H1 (cell line): Measurements from ENCODE around the gene MARCHF9. TPM values are rescaled to one million over a fixed set of nuclear protein-coding genes. Genes with fewer than 3 reads are reported as not detected.

Source experiments
- CTCF ChIA-PET: fragments of 300-600 bp; sonication (Branson Sonifier 250); formaldehyde crosslinking; loops from one replicate; lab custom pipeline; 2021; ENCODE audit not compliant: partially characterized antibody; lab: Charles Lee
- POLR2A ChIA-PET: fragments of 300-600 bp; sonication (Branson Sonifier 250); formaldehyde crosslinking; loops from one replicate; lab custom pipeline; 2021; ENCODE audit warnings: inconsistent platforms; ENCODE audit not compliant: partially characterized antibody; lab: Charles Lee
- DNase-seq, 2 experiments: peaks; one replicate each; pipeline versions ENCODE4 v3.0.0 to v3.0.0-alpha.2; 2010 to 2022; ENCODE audit warnings: low spot score in 2 of 2, low read depth in 1 of 2, mixed read lengths in 1 of 2
- FAIRE-seq: peaks from 2 replicates; lab custom pipeline; 2011; peaks lifted over from hg19 to GRCh38; lab: Jason Lieb, UNC
- H2AFZ ChIP-seq: 2 replicates; pipeline ENCODE4 v1.8.1; 2012; ENCODE audit warnings: low read length, inconsistent platforms
- H2AK5ac ChIP-seq: 2 replicates; pipeline ENCODE4 v1.6.1; 2013; ENCODE audit warnings: low read depth, low read length
- H2BK120ac ChIP-seq: replicated peaks from 2 replicates; pipeline ENCODE3; 2013; ENCODE audit warnings: low read depth, low read length, inconsistent platforms
- H2BK12ac ChIP-seq: 2 replicates; pipeline ENCODE4 v1.6.1; 2013; ENCODE audit warnings: low read depth, low read length
- H2BK15ac ChIP-seq: 2 replicates; pipeline ENCODE4 v1.6.1; 2013; ENCODE audit warnings: low read length
- H2BK20ac ChIP-seq: 2 replicates; pipeline ENCODE4 v1.6.1; 2013; ENCODE audit warnings: low read length
- H2BK5ac ChIP-seq: 2 replicates; pipeline ENCODE4 v1.6.1; 2013; ENCODE audit warnings: low read depth, low read length
- H3K14ac ChIP-seq: 2 replicates; pipeline ENCODE4 v1.6.1; 2013; ENCODE audit warnings: inconsistent platforms; ENCODE audit not compliant: insufficient read length
- H3K18ac ChIP-seq: 2 replicates; pipeline ENCODE4 v1.6.1; 2013; ENCODE audit warnings: low read length; ENCODE audit errors: extremely low read depth
- H3K23ac ChIP-seq: 2 replicates; pipeline ENCODE4 v1.6.1; 2013; ENCODE audit warnings: inconsistent platforms; ENCODE audit not compliant: insufficient read length
- H3K23me2 ChIP-seq: 2 replicates; pipeline ENCODE4 v1.6.1; 2013; ENCODE audit warnings: low read depth, low read length
- H3K27ac ChIP-seq: 2 replicates; pipeline ENCODE4 v1.6.1; 2011; ENCODE audit warnings: low read depth, low read length, inconsistent platforms
- H3K27me3 ChIP-seq, 4 experiments: replicated peaks in 1 of 4; 1 replicate in 1 of 4; 2 replicates in 3 of 4; pipeline versions ENCODE4 v1.6.1 to v1.8.1; 2011 to 2013; ENCODE audit warnings: low read length in 3 of 4, mild to moderate bottlenecking in 3 of 4, inconsistent platforms in 2 of 4, mixed read lengths in 2 of 4, moderate library complexity in 1 of 4; ENCODE audit not compliant: control insufficient read depth in 3 of 4, insufficient read depth in 3 of 4; ENCODE audit errors: extremely low read depth in 1 of 4
- H3K36me3 ChIP-seq, 4 experiments: 2 replicates each; pipeline versions ENCODE4 v1.6.1 to v1.8.1; 2011 to 2013; ENCODE audit warnings: mild to moderate bottlenecking in 4 of 4, low read length in 3 of 4, moderate library complexity in 2 of 4, control low read depth in 1 of 4, inconsistent platforms in 1 of 4; ENCODE audit not compliant: insufficient read depth in 4 of 4, control insufficient read depth in 2 of 4
- H3K4ac ChIP-seq: replicated peaks from 2 replicates; pipeline ENCODE3; 2013; ENCODE audit warnings: low read length, low read depth, mixed read lengths, inconsistent platforms; ENCODE audit not compliant: insufficient read length
- H3K4me1 ChIP-seq, 4 experiments: replicated peaks in 1 of 4; 1 replicate in 1 of 4; 2 replicates in 3 of 4; pipeline versions ENCODE4 v1.6.1 to v1.8.1; 2011 to 2013; ENCODE audit warnings: low read length in 3 of 4, inconsistent platforms in 2 of 4, mixed read lengths in 1 of 4; ENCODE audit not compliant: insufficient read depth in 4 of 4, control insufficient read depth in 3 of 4
- H3K4me2 ChIP-seq, 2 experiments: 2 replicates each; pipeline versions ENCODE4 v1.6.1 to v1.8.1; 2011 to 2013; ENCODE audit warnings: low read depth in 2 of 2, low read length in 2 of 2, control low read depth in 1 of 2, inconsistent platforms in 1 of 2, mild to moderate bottlenecking in 1 of 2; ENCODE audit not compliant: insufficient read depth in 1 of 2
- H3K4me3 ChIP-seq, 4 experiments: fragments of 200-600, 300-600 bp in 1 of 4; sonication (generic), shearing (Covaris generic), sonication (Bioruptor Twin) in 1 of 4; 2 replicates each; pipeline versions ENCODE4 v1.5.1 to v1.8.1; 2011 to 2016; ENCODE audit warnings: low read length in 4 of 4, low read depth in 3 of 4, control low read depth in 2 of 4, inconsistent platforms in 2 of 4, mild to moderate bottlenecking in 2 of 4, mixed read lengths in 1 of 4, moderate library complexity in 1 of 4; ENCODE audit not compliant: insufficient read depth in 2 of 4; ENCODE audit errors: extremely low read depth in 1 of 4
- H3K56ac ChIP-seq: replicated peaks from 2 replicates; pipeline ENCODE3; 2013; ENCODE audit warnings: low read depth, mild to moderate bottlenecking, mixed read lengths, low read length, inconsistent platforms; ENCODE audit not compliant: insufficient read length
- H3K79me1 ChIP-seq: 2 replicates; pipeline ENCODE4 v1.6.1; 2013; ENCODE audit warnings: low read depth, low read length, control low read depth
- H3K79me2 ChIP-seq, 2 experiments: 2 replicates each; pipeline versions ENCODE4 v1.6.1 to v1.8.1; 2012 to 2013; ENCODE audit warnings: low read length in 2 of 2, mild to moderate bottlenecking in 2 of 2, inconsistent platforms in 1 of 2; ENCODE audit not compliant: insufficient read depth in 2 of 2, control insufficient read depth in 1 of 2
- H3K9ac ChIP-seq, 4 experiments: replicated peaks in 1 of 4; 1 replicate in 1 of 4; 2 replicates in 3 of 4; pipeline versions ENCODE4 v1.6.1 to v1.8.1; 2011 to 2013; ENCODE audit warnings: low read depth in 3 of 4, low read length in 3 of 4, control low read depth in 2 of 4, mild to moderate bottlenecking in 2 of 4, moderate library complexity in 2 of 4, inconsistent platforms in 1 of 4; ENCODE audit errors: extremely low read depth in 1 of 4
- H3K9me3 ChIP-seq, 2 experiments: 2 replicates each; pipeline versions ENCODE4 v1.6.1 to v1.8.1; 2012 to 2013; ENCODE audit warnings: mild to moderate bottlenecking in 2 of 2, moderate library complexity in 2 of 2, control low read depth in 1 of 2, inconsistent platforms in 1 of 2, low read depth in 1 of 2, low read length in 1 of 2, mixed read lengths in 1 of 2; ENCODE audit not compliant: insufficient read depth in 2 of 2
- H4K20me1 ChIP-seq, 2 experiments: replicated peaks in 1 of 2; 2 replicates each; pipeline versions ENCODE3 to v1.8.1; 2011 to 2013; ENCODE audit warnings: inconsistent platforms in 2 of 2, low read length in 2 of 2, mild to moderate bottlenecking in 1 of 2; ENCODE audit not compliant: insufficient read depth in 2 of 2, control insufficient read depth in 1 of 2
- H4K5ac ChIP-seq: 2 replicates; pipeline ENCODE4 v1.6.1; 2013; ENCODE audit warnings: low read length, low read depth, mixed read lengths, inconsistent platforms; ENCODE audit not compliant: insufficient read length
- H4K8ac ChIP-seq: 2 replicates; pipeline ENCODE4 v1.8.0; 2013; ENCODE audit warnings: mild to moderate bottlenecking, moderate library complexity, low read length, inconsistent platforms; ENCODE audit not compliant: insufficient read depth; ENCODE audit errors: extremely low read depth
- H4K91ac ChIP-seq: replicated peaks from 2 replicates; pipeline ENCODE3; 2013; ENCODE audit warnings: low read length, mixed read lengths, inconsistent platforms; ENCODE audit not compliant: insufficient read length
- CTCF ChIP-seq, 3 experiments: IDR thresholded peaks; 1 replicate in 2 of 3; 2 replicates in 1 of 3; pipeline versions ENCODE4 v1.5.1 to v1.6.1; 2011; ENCODE audit warnings: low read length in 3 of 3, mild to moderate bottlenecking in 3 of 3, inconsistent platforms in 2 of 3, low read depth in 1 of 3, moderate library complexity in 1 of 3; ENCODE audit not compliant: insufficient read depth in 1 of 3; ENCODE audit errors: control extremely low read depth in 1 of 3
- FOSL1 ChIP-seq: IDR thresholded peaks from 2 replicates; pipeline ENCODE4 v1.6.1; 2011; ENCODE audit warnings: mild to moderate bottlenecking, low read depth, low read length, moderate library complexity; ENCODE audit not compliant: insufficient read depth
- KDM1A ChIP-seq: fragments of 200-600, 300-600 bp; sonication (generic); IDR thresholded peaks from 2 replicates; pipeline ENCODE4 v1.7.1; 2016; ENCODE audit warnings: mild to moderate bottlenecking, low read length, borderline replicate concordance
- NANOG ChIP-seq: IDR thresholded peaks from 2 replicates; pipeline ENCODE4 v1.6.1; 2011; ENCODE audit warnings: low read length, low read depth, mild to moderate bottlenecking, inconsistent platforms; ENCODE audit not compliant: insufficient read depth, poor library complexity, severe bottlenecking
- RNF2 ChIP-seq: fragments of 200-900, 300-1000 bp; sonication (generic); IDR thresholded peaks from 2 replicates; pipeline ENCODE4 v1.7.1; 2016; ENCODE audit warnings: borderline replicate concordance, low read depth, mild to moderate bottlenecking, antibody characterized with exemption, low read length; ENCODE audit not compliant: poor library complexity, severe bottlenecking; ENCODE audit errors: missing control alignments
- RXRA ChIP-seq: IDR thresholded peaks from 2 replicates; pipeline ENCODE4 v1.6.1; 2011; ENCODE audit warnings: low read depth, mild to moderate bottlenecking, low read length, moderate library complexity; ENCODE audit not compliant: insufficient read depth
- SIRT6 ChIP-seq: IDR thresholded peaks from one replicate; pipeline ENCODE4 v1.7.1; 2012; ENCODE audit warnings: low read length, inconsistent platforms
- SP2 ChIP-seq: IDR thresholded peaks from 2 replicates; pipeline ENCODE4 v1.6.1; 2012; ENCODE audit warnings: mild to moderate bottlenecking, low read length, inconsistent platforms
- TAF7 ChIP-seq: optimal IDR thresholded peaks from 2 replicates; pipeline ENCODE3; 2011; ENCODE audit warnings: low read depth, mild to moderate bottlenecking, inconsistent platforms, low read length, moderate library complexity, borderline replicate concordance
- YY1 ChIP-seq: IDR thresholded peaks from 2 replicates; pipeline ENCODE4 v1.6.1; 2011; ENCODE audit warnings: low read depth, mild to moderate bottlenecking, low read length
- WGBS, 2 experiments: shearing (Covaris generic) in 1 of 2; methylation state at CpG; one replicate each; pipeline versions ENCODE4 v1.1.6 to v1.1.7; 2013 to 2015; ENCODE audit warnings: low lambda C conversion rate in 2 of 2, mixed read lengths in 2 of 2, inconsistent platforms in 1 of 2, low coverage in 1 of 2, missing lambda C conversion rate in 1 of 2; ENCODE audit not compliant: insufficient replicate concordance in 2 of 2, insufficient coverage in 1 of 2, insufficient read length in 1 of 2; ENCODE audit errors: extremely low coverage in 1 of 2, missing lambda C conversion rate in 1 of 2; 5-methylcytosine and 5-hydroxymethylcytosine counted together
- polyA plus RNA-seq, 7 experiments: library from polyadenylated mRNA; depleted of rRNA in 3 of 7; stranded (reverse) in 5 of 7; unstranded in 2 of 7; fragments of >200 nt in 5 of 7; fragments of 200-250 nt in 2 of 7; gene quantifications; 1 replicate in 5 of 7; 2 replicates in 1 of 7; 4 replicates in 1 of 7; pipeline versions ENCODE4 v1.2.1 to v1.2.3, GENCODE V29; 2011 to 2013; ENCODE audit warnings: missing spikeins in 2 of 7, mixed read lengths in 2 of 7
- total RNA-seq: library from RNA; stranded (reverse); fragmentation: NEBNext Ultra II Directional; extraction: Animal tissue kit (Norgen Biotek cat#: 25700); gene quantifications from 2 replicates; pipeline ENCODE4 v1.2.1, GENCODE V29; 2021

MARCHF9 gene
- total and polyA plus RNA-seq, 2 of the 8 experiments (the other 6 are each of a cell fraction or from before 2014, with no cell fraction given) = 6.4 to 7.8 TPM

GRCh38 chr12:57729321-57729844 lies 25.5 kb upstream of the MARCHF9 start:
- Histone ChIP-seq H3K14ac (no peak overlapping the region), H2BK120ac (no peak overlapping the region), H4K5ac (no peak overlapping the region), H4K20me1 (peaks cover 2 to 7% of the 10 kb centered on the region in 2 experiments), H3K79me2 (no peaks in the 10 kb centered on the region), H3K4ac (no peak overlapping the region), H3K23ac (no peak overlapping the region), H3K36me3 (no peaks in the 10 kb centered on the region), H2BK5ac (no peak overlapping the region), H2AFZ (no peak overlapping the region), H3K27me3 (peaks cover 26 to 91% (median 73%) of the 10 kb centered on the region in 4 experiments), H2AK5ac (no peak overlapping the region), H2BK15ac (no peak overlapping the region), H2BK20ac (no peak overlapping the region), H3K4me3 (no peak overlapping the region), H3K4me2 (no peak overlapping the region), H2BK12ac (no peak overlapping the region), H3K9me3 (no peaks in the 10 kb centered on the region), H3K18ac (no peak overlapping the region), H4K91ac (no peak overlapping the region), H3K9ac (no peak overlapping the region), H3K56ac (no peak overlapping the region), H3K23me2 (peaks cover 12% of the 10 kb centered on the region; the same call in 1 of the 2 replicates), H3K4me1 (peaks cover 0 to 20% (median 13%) of the 10 kb centered on the region in 4 experiments; a peak in 5 of 7 replicates), H4K8ac (no peak overlapping the region), H3K79me1 (no peaks in the 10 kb centered on the region), H3K27ac (no peak overlapping the region)
- no peak for DNase-seq
- ChIA-PET CTCF (interaction anchor here (0.6 to 2.3 kb wide), 5 partner anchors 36 to 147 kb away, joined by 3 to 9 read pairs (median 3); partner anchors contain the start of gene OS9), POLR2A (interaction anchor here (0.8 kb wide), 1 partner anchor 15 kb away, joined by 4 read pairs; the partner anchor contains the start of gene TSPAN31)
- no peak for FAIRE-seq
- WGBS, 2 experiments = 49% methylated on average over 5 of the region's 5 CpGs; no CpG with 5 or more reads in 1 of the 2 experiments
- TF ChIP-seq SIRT6 = no peak
- no peak for TF ChIP-seq KDM1A
- TF ChIP-seq FOSL1 = no peak
- no peak for TF ChIP-seq RNF2
- TF ChIP-seq NANOG = no peak
- no peak for TF ChIP-seq YY1
- no peak for TF ChIP-seq TAF7
- TF ChIP-seq CTCF (IDR thresholded peaks at IDR 0.05; ENCODE audit: control extremely low read depth in 1 of 3, insufficient read depth in 1 of 3, low read depth in 1 of 3, low read length in 3 of 3) = no peak
- no peak for TF ChIP-seq RXRA
- no peak for TF ChIP-seq SP2
